ENCODE data around the gene COL13A1. TPM values are rescaled to one million over a fixed set of nuclear protein-coding genes. Genes with fewer than 3 reads are reported as not detected.

The COL13A1 gene
- total and polyA plus RNA-seq, 8 donors = 2.1 to 68.5 (median 52.4) TPM

GRCh38 chr10:69869291-69869961 lies 67.7 kb downstream of the COL13A1 start:
- H3K27ac ChIP-seq = no peak overlapping the region
- H3K4me1 ChIP-seq = peaks cover 0 to 8% of the 10 kb centered on the region in 2 donors
- no peak overlapping the region for H3K4me3 ChIP-seq
- H3K36me3 ChIP-seq = no peaks in the 10 kb centered on the region
- no peak for ATAC-seq
- intact Hi-C loops (cut with DNase I) = no loop called here
- TF ChIP-seq CTCF (IDR thresholded peaks at IDR 0.05) = no peak
- no peak for DNase-seq
- H3K27me3 ChIP-seq = peaks cover 0 to 12% of the 10 kb centered on the region in 2 donors
- H3K9me3 ChIP-seq = no peaks in the 10 kb centered on the region

GRCh38 chr10:69870591-69870990 lies 68.9 kb downstream of the COL13A1 start:
- no peak overlapping the region for H3K4me3 ChIP-seq
- H3K9me3 ChIP-seq = no peaks in the 10 kb centered on the region
- H3K27ac ChIP-seq = no peak overlapping the region
- H3K4me1 ChIP-seq = peaks cover 0 to 7% of the 10 kb centered on the region in 2 donors
- TF ChIP-seq CTCF (IDR thresholded peaks at IDR 0.05) = no peak
- no peaks in the 10 kb centered on the region for H3K36me3 ChIP-seq
- no peak for ATAC-seq
- DNase-seq = no peak
- intact Hi-C loops (cut with DNase I) = no loop called here
- H3K27me3 ChIP-seq = peaks cover 0 to 12% of the 10 kb centered on the region in 2 donors

- TF ChIP-seq CTCF (IDR thresholded peaks at IDR 0.05) = no peak
- Histone ChIP-seq H3K27me3 (peaks cover 0 to 12% of the 10 kb centered on the region in 2 donors), H3K4me1 (peaks cover 0 to 7% of the 10 kb centered on the region in 2 donors), H3K27ac (no peak overlapping the region), H3K9me3 (no peaks in the 10 kb centered on the region), H3K4me3 (no peak overlapping the region), H3K36me3 (no peaks in the 10 kb centered on the region)
- ATAC-seq (no peak), DNase-seq (no peak)
- intact Hi-C loops (cut with DNase I) = no loop called here
Measured at GRCh38 chr10:69871074-69871473, 69.4 kb downstream of the COL13A1 start.

GRCh38 chr10:69872323-69872722 lies 70.6 kb downstream of the COL13A1 start:
- Histone ChIP-seq H3K4me1 (peaks cover 0 to 7% of the 10 kb centered on the region in 2 donors), H3K9me3 (no peaks in the 10 kb centered on the region), H3K27ac (no peak overlapping the region), H3K36me3 (no peaks in the 10 kb centered on the region), H3K27me3 (peaks cover 0 to 9% of the 10 kb centered on the region in 2 donors), H3K4me3 (no peak overlapping the region)
- DNase-seq = no peak
- no peak for TF ChIP-seq CTCF (IDR thresholded peaks at IDR 0.05)
- intact Hi-C loops (cut with DNase I) = no loop called here
- no peak for ATAC-seq

GRCh38 chr10:69873135-69873639 lies 71.5 kb downstream of the COL13A1 start:
- no peak for TF ChIP-seq CTCF (IDR thresholded peaks at IDR 0.05)
- ATAC-seq (no peak), DNase-seq (no peak)
- no peak overlapping the region for H3K27ac ChIP-seq
- peaks cover 0 to 7% of the 10 kb centered on the region in 2 donors for H3K27me3 ChIP-seq
- no peaks in the 10 kb centered on the region for H3K9me3 ChIP-seq
- peaks cover 0 to 7% of the 10 kb centered on the region in 2 donors for H3K4me1 ChIP-seq
- no peak overlapping the region for H3K4me3 ChIP-seq
- no peaks in the 10 kb centered on the region for H3K36me3 ChIP-seq
- intact Hi-C loops (cut with DNase I) = no loop called here

Data from left lung (tissue), 10 donors.